HG03378 (cell line): ENCODE results near the gene GNAS-AS1.
"Not testable (repeated sequence)": the region's sequence is repeated elsewhere in the genome, so short reads cannot be mapped to it uniquely, and the experiment has no call there.

Experiments used
- ATAC-seq: cut with Tn5 transposase; IDR thresholded peaks from one replicate; pipeline ENCODE4 v1.9.1; 2021; ENCODE audit warnings: mild to moderate bottlenecking, moderate library complexity; ENCODE audit not compliant: unreplicated experiment

Gene GNAS-AS1

GRCh38 chr20:58837717-58838116 is 13.0 kb downstream of the GNAS-AS1 start:
- no peak for ATAC-seq

DNA sequence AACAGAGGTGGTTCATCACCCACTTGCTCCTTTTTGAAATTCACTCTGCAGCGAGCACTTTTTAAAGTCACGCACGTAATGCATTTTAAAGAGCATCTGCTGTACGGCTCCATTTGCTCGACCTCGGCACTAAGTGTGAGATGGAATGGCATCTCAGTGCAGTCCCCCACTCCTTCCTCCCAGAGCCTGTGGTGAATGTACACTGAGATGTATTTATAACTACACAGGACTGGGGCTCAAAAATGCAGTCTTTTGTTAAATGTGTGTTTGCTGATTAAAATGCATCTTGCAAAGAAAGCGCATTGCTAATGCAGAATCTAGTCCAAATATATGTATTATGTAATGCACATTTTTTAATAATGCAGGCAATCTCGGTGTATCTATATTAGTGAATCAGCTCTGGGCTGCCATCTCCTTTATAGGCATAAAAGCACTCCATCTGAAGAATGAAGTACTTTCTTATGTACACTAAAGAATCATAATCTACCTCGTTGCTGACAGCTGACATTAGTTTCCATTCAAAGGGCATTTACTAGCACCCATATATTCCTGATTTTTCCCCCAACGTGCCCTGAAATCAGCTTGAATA is 14.0 kb downstream of the GNAS-AS1 start:
- no peak for ATAC-seq

- ATAC-seq, result no peak
Observed at GRCh38 chr20:58835231-58835630, 15.5 kb downstream of the GNAS-AS1 start.

DNA sequence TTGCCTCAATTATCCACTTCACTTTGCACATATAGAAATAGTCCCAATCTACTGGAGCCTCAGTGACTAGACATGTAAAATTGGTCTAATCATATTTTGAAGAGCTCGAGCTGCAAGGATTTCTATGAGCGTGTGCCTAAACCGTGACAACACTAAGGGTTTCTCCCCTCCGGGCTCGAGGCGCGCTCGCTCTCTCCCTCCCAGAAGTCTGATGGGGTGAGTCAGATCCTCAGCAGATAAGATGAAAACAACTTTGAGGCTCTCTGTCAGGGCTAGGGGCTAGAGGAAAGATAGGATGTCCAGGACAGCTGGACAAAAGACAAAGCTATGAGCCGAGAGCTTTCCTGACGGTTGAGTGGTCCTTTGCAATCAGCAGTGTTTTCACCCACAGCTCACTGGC is 16.8 kb downstream of the GNAS-AS1 start:
- ATAC-seq, result no peak

DNA sequence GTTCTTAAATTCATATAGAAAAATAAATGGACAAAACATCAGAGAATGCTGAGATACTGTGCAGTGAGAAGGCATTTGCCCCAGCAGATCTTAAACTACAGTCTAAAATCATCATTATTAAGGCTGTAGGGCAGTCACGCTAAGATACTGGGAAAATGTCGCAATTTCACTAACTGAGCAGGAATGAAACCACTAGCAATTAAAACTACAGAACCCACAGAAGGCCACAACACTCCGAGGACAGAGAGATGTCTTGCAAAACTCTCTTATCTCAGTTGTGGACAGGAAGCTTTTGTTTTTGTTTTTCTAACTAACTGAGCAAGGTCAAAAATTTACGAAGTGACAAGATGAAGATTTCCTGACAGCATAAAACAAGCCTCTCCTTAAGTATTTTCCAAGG is 18.2 kb downstream of the GNAS-AS1 start:
- no peak for ATAC-seq

DNA sequence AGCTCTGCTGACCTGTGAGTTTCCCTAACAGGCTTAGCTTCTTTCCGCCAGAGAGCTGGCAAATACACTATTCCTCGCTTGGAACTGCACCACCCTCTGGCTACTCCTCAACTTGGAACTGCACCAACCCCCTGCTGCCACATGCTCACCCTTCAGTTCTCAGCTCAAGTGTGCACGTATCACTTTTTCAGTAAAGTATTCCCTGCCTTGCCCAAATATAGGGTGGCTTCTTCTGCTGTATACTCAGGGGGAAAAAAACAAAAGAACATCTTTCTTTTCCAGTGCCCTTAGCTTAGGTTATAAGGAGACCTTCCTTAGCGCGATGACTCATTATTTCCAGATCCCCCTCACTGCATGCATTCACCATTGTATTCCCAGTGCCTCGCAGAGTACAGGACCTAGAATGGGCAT is 21.2 kb downstream of the GNAS-AS1 start:
- no peak for ATAC-seq

- ATAC-seq, result not testable (repeated sequence)
Observed at GRCh38 chr20:58828804-58829203, 21.9 kb downstream of the GNAS-AS1 start.

DNA sequence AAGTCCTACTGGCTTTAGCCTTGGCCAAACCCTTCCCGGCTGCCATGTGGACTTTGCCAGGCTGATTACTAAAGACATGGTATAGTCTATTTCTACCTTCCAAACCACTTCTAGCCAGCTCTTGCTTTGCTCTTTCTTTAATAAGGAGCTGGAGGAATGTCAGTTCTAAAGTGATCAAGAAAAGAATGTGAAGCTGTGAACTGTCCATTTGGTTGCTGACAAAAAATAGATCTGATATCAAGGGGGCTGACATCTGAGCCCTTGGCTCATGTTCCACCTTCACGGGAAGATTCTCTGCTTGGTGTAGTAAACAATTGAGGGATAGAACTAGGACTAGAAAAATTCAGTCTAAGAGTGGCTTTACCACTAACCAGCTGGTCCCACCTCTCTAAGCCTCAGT is 22.6 kb downstream of the GNAS-AS1 start:
- no peak for ATAC-seq

- no peak for ATAC-seq
Observed at GRCh38 chr20:58826271-58826670, 24.4 kb downstream of the GNAS-AS1 start.

DNA sequence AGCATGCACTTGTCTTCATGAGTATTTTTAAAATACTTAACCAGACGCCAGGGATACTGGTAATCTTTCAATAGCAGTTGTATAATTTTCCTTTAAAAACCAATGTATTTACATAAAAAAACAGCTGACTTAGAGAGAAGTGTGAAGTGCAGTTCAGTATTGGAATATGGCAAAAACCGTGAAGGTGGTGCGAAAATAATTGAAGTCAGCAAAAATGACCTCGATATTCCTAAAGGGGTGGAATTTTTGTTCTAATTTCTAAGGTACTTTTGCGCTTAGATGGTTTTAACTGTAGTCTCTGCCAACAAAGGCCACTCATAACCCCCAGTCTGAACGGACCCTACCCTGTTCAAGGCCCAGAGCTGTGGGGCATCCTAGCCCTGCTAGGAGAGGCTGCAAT is 25.3 kb downstream of the GNAS-AS1 start:
- no peak for ATAC-seq

- no peak for ATAC-seq
Observed at GRCh38 chr20:58824843-58825242, 25.9 kb downstream of the GNAS-AS1 start.

DNA sequence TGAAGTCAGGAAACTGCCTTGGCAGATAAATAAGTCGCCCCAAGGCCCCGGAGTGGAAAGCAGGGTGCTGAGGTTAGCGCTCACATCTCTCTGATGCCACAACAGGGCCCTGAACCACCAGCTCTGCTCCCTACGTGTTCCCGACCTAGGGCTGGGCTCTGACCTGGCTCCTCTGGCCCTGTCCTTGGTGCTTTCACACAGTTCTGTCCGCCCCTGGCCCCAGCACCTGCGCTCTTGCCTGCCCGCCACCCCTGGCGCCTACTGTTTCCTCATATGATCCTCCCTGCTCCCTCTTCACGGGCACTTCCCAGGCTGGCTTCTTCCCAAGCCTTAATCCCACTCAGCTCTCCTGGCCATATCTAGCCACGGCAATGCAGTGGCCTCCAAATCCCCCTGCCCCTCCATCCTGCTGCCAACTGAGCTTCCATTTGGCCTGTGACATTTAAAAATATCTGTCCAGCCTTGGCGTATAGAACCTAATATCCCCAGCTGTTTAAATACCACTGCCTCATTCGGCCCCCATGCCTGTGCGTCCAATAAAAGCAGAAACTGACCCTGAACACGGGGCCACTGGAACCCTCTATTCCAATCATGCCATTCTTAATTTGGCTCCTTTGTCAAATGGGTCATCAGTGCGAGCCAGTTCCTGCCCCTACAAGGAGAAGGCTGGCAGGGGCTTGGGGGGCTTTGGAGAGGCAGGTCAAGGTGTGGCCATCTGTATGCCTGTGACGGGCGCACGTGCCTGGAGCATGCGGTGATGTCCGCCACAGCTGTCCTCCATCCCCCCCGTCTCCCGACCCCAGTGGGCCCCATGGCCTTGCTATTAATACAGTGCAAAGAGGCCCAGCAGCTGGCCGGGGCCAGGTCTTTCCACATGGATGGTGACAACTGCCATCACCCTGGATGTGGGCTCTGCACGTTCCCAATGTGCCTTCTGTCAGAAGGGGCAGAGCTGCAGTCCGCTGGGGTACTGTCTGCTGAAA is 27.7 kb downstream of the GNAS-AS1 start:
- no peak for ATAC-seq

- ATAC-seq, result no peak
Observed at GRCh38 chr20:58822149-58822548, 28.6 kb downstream of the GNAS-AS1 start.

DNA sequence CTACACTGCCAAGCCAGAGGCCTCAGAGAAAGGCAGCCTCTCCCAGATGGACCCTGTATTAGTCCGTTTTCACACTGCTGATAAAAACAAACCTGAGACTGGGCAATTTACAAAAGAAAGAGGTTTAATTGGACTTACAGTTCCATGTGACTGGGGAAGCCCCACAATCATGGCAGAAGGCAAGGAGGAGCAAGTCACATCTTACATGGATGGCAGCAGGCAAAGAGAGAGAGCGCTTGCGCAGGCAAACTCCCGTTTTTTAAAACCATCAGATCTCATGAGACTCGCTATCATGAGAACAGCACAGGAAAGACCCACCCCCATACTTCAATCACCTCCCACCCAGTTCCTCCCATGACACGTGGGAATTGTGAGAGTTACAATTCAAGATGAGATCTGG is 30.2 kb downstream of the GNAS-AS1 start:
- not testable (repeated sequence) for ATAC-seq

DNA sequence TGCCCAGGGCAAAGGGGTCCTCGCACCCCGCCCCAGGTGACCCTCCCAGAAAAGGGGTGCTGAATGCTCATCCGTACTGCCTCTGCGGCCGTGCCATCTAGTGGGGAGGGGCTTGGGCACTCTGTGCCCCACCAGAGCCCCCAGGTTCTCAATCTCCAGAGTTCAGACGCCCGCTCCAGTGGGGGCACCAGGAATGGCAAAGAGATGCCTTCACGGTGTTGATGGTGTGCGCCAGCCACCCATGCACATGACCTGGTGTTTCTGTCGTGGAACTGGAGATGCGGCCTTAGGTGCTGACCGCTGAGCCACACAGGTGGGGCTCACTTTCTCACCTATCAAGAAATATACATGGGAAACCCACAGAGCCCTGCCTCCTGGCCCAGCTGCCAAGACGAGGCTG is 30.8 kb downstream of the GNAS-AS1 start:
- ATAC-seq, result no peak

- ATAC-seq, result no peak
Observed at GRCh38 chr20:58818586-58819285, 32.0 kb downstream of the GNAS-AS1 start.

- no peak for ATAC-seq
Observed at GRCh38 chr20:58817748-58818147, 33.0 kb downstream of the GNAS-AS1 start.

- ATAC-seq, result no peak
Observed at GRCh38 chr20:58816957-58817651, 33.6 kb downstream of the GNAS-AS1 start.

DNA sequence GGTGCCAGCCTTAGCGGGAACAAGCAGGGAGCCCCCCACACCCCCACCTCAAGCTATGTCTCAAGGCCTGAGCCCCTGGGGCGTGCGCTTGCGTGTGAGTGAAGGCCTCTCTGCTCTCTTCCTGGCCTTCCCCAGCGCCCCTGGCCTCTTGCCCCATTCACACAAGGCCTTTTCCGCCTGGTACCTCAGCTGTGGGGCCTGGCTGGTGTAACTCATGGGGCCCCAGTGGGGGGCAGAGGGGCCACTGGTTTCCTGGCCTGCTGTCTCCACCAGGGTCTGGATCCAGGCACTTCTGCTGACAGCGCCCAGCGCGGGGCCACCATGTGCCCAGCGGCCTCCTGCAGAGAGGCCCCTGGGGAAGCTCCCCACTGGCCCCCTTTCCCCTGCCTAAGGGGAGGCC is 34.7 kb downstream of the GNAS-AS1 start:
- no peak for ATAC-seq

DNA sequence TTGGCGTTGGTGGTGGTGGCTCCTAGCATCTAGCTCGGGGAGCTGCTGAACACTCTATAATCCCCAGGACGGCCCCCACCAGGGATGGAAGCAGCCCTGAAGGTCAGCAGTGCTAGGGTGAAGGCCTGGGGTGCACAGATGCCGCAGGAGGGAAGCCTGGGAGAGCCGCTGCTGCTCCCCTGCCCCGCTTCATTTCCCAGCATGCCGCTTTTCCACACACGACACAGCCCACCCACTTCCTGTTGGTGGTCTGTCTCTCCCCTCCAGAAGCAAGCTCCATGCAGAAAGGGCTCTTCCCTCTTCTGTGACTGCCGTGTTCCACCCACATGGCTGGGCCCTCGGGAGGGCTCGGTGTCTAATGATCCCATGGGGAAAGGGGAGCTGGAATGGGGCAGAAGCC is 35.3 kb downstream of the GNAS-AS1 start:
- ATAC-seq, result no peak

DNA sequence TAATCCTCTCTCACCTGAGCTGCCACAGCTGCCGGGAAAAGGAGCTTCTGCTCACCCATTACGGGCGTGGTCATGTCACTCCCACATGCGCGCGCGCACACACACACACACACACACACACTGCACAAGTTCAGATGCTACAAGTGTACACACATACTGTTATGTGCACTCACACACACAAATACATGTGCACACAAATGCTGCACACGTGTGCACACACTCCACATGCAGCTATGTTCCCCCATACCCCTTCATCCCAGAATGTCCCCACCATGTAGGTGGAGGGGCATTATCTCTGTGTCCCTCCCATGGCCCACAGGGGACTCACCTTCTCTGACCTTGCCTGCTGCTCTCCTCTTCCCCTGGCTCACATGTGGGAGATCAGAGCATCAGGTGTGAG is 37.3 kb downstream of the GNAS-AS1 start:
- ATAC-seq, result no peak
